Prostate gland (tissue), 2 donors: ENCODE measurements around the gene LAMA2.

ENCODE experiments used
- CTCF ChIP-seq, 4 experiments: fragments of 200-600 bp in 2 of 4; fragments of 450-650 bp in 2 of 4; sonication (generic) in 2 of 4; IDR thresholded peaks; 1 replicate in 3 of 4; 2 replicates in 1 of 4; pipeline ENCODE4 v1.5.1; 2016 to 2019; ENCODE audit warnings: antibody characterized with exemption in 4 of 4, mild to moderate bottlenecking in 2 of 4, moderate library complexity in 2 of 4
- POLR2AphosphoS5 ChIP-seq: sonication (generic); formaldehyde crosslinking; IDR thresholded peaks from one replicate; pipeline ENCODE4 v1.6.1; 2017; ENCODE audit warnings: antibody characterized with exemption

- TF ChIP-seq POLR2AphosphoS5 (no peak), CTCF (IDR thresholded peaks at IDR 0.05) (no peak)
Observed at GRCh38 chr6:129177801-129178200, 294.9 kb downstream of the LAMA2 start.
